Fibroblast of lung (primary cell): ENCODE data around the gene RPL6. TPM values are rescaled to one million over a fixed set of nuclear protein-coding genes. Genes with fewer than 3 reads are reported as not detected.

Experiments
- DNase-seq, 2 donors: peaks; one replicate each; pipeline versions ENCODE4 v3.0.0 to v3.0.0-alpha.2; 2010; ENCODE audit warnings: low read depth in 2 of 2
- H2AFZ ChIP-seq: 2 replicates; pipeline ENCODE4 v1.5.1; 2012; ENCODE audit warnings: low read length, control low read depth, inconsistent platforms
- H3K27ac ChIP-seq: 2 replicates; pipeline ENCODE4 v1.5.1; 2011; ENCODE audit warnings: low read length, control low read depth; ENCODE audit not compliant: insufficient read depth
- H3K27me3 ChIP-seq: 2 replicates; pipeline ENCODE4 v1.5.1; 2011; ENCODE audit warnings: mild to moderate bottlenecking, low read length; ENCODE audit not compliant: control insufficient read depth, insufficient read depth
- H3K36me3 ChIP-seq: 2 replicates; pipeline ENCODE4 v1.5.1; 2011; ENCODE audit warnings: low read length; ENCODE audit not compliant: control insufficient read depth, insufficient read depth
- H3K4me1 ChIP-seq: 2 replicates; pipeline ENCODE4 v1.5.1; 2011; ENCODE audit warnings: low read length; ENCODE audit not compliant: control insufficient read depth, insufficient read depth; ENCODE audit errors: extremely low read depth
- H3K4me2 ChIP-seq: 2 replicates; pipeline ENCODE4 v1.5.1; 2011; ENCODE audit warnings: low read length, control low read depth; ENCODE audit not compliant: insufficient read depth; ENCODE audit errors: extremely low read depth
- H3K4me3 ChIP-seq, 4 experiments: fragments of 200-600 bp in 1 of 4; sonication (generic) in 1 of 4; replicated peaks in 1 of 4; 2 replicates each; pipeline ENCODE4 v1.5.1; 2011 to 2016; ENCODE audit warnings: low read length in 4 of 4, low read depth in 3 of 4, mild to moderate bottlenecking in 3 of 4, control low read depth in 2 of 4, inconsistent platforms in 1 of 4, mixed read lengths in 1 of 4; ENCODE audit not compliant: insufficient read depth in 1 of 4; ENCODE audit errors: control extremely low read depth in 1 of 4
- H3K79me2 ChIP-seq: 2 replicates; pipeline ENCODE4 v1.5.1; 2012; ENCODE audit warnings: mild to moderate bottlenecking, low read length, inconsistent platforms; ENCODE audit not compliant: control insufficient read depth, insufficient read depth
- H3K9ac ChIP-seq: 2 replicates; pipeline ENCODE4 v1.5.1; 2011; ENCODE audit warnings: mild to moderate bottlenecking, low read length, control low read depth; ENCODE audit not compliant: insufficient read depth
- H3K9me3 ChIP-seq: 2 replicates; pipeline ENCODE4 v1.5.1; 2012; ENCODE audit warnings: low read depth, low read length; ENCODE audit not compliant: control insufficient read depth, insufficient read depth
- H4K20me1 ChIP-seq: 2 replicates; pipeline ENCODE4 v1.5.1; 2011; ENCODE audit warnings: low read length; ENCODE audit not compliant: control insufficient read depth, insufficient read depth; ENCODE audit errors: extremely low read depth
- CTCF ChIP-seq, 2 donors: IDR thresholded peaks in 1 of 2; conservative IDR thresholded peaks in 1 of 2; 1 replicate in 1 of 2; 2 replicates in 1 of 2; pipeline ENCODE4 v1.5.1; 2011 to 2012; ENCODE audit warnings: low read length in 2 of 2, control low read depth in 1 of 2, inconsistent platforms in 1 of 2, low read depth in 1 of 2, mild to moderate bottlenecking in 1 of 2
- EZH2 ChIP-seq: IDR thresholded peaks from 2 replicates; pipeline ENCODE4 v1.5.1; 2012; ENCODE audit warnings: low read length, control low read depth, mild to moderate bottlenecking; ENCODE audit errors: missing control alignments
- polyA plus RNA-seq, 2 donors: library from polyadenylated mRNA; depleted of rRNA in 1 of 2; stranded (reverse) in 1 of 2; unstranded in 1 of 2; fragments of >200 nt; gene quantifications; 2 replicates each; pipeline ENCODE4 v1.2.1, GENCODE V29; 2011 to 2012; ENCODE audit warnings: missing spikeins in 1 of 2
- total RNA-seq: library from RNA; depleted of rRNA; stranded (reverse); fragments of >200 nt; gene quantifications from 2 replicates; pipeline ENCODE4 v1.2.1, GENCODE V29; 2014

The RPL6 gene
- total and polyA plus RNA-seq, 2 donors (not counting 1 experiment from before 2014, with no cell fraction given), result 679 to 2,040 TPM

- H3K4me1 ChIP-seq, result no peaks in the 10 kb centered on the region
- no peaks in the 10 kb centered on the region for H3K27me3 ChIP-seq
- H3K9ac ChIP-seq, result no peak overlapping the region
- TF ChIP-seq CTCF (conservative IDR thresholded peaks at IDR 0.05 in 1 of 2, IDR thresholded peaks at IDR 0.05 in 1 of 2; ENCODE audit: low read depth in 1 of 2, low read length in 2 of 2), result no peak
- no peak for TF ChIP-seq EZH2
- H3K4me2 ChIP-seq, result no peak overlapping the region
- DNase-seq, result no peak
- peaks cover 56% of the 10 kb centered on the region for H3K79me2 ChIP-seq
- H4K20me1 ChIP-seq, result no peaks in the 10 kb centered on the region
- H2AFZ ChIP-seq, result no peak overlapping the region
- H3K27ac ChIP-seq, result no peak overlapping the region
- no peaks in the 10 kb centered on the region for H3K36me3 ChIP-seq
- H3K9me3 ChIP-seq, result no peaks in the 10 kb centered on the region
- no peak overlapping the region for H3K4me3 ChIP-seq
These were observed 22.6 kb upstream of the RPL6 start for GRCh38 chr12:112431965-112432364.

GRCh38 chr12:112430929-112431328 is 21.5 kb upstream of the RPL6 start:
- Histone ChIP-seq H3K4me3 (no peak overlapping the region), H2AFZ (no peak overlapping the region), H3K27me3 (no peaks in the 10 kb centered on the region), H3K9ac (no peak overlapping the region), H4K20me1 (no peaks in the 10 kb centered on the region), H3K36me3 (no peaks in the 10 kb centered on the region), H3K4me1 (no peaks in the 10 kb centered on the region), H3K79me2 (peaks cover 61% of the 10 kb centered on the region), H3K4me2 (no peak overlapping the region), H3K27ac (no peak overlapping the region), H3K9me3 (no peaks in the 10 kb centered on the region)
- TF ChIP-seq EZH2, result no peak
- TF ChIP-seq CTCF (conservative IDR thresholded peaks at IDR 0.05 in 1 of 2, IDR thresholded peaks at IDR 0.05 in 1 of 2; ENCODE audit: low read depth in 1 of 2, low read length in 2 of 2), result no peak
- no peak for DNase-seq

GRCh38 chr12:112427760-112428159 is 18.4 kb upstream of the RPL6 start:
- no peak overlapping the region for H2AFZ ChIP-seq
- no peaks in the 10 kb centered on the region for H3K4me1 ChIP-seq
- H4K20me1 ChIP-seq, result no peaks in the 10 kb centered on the region
- DNase-seq, result no peak
- no peaks in the 10 kb centered on the region for H3K36me3 ChIP-seq
- H3K9me3 ChIP-seq, result no peaks in the 10 kb centered on the region
- no peak overlapping the region for H3K27ac ChIP-seq
- no peak overlapping the region for H3K9ac ChIP-seq
- peaks cover 77% of the 10 kb centered on the region for H3K79me2 ChIP-seq
- no peaks in the 10 kb centered on the region for H3K27me3 ChIP-seq
- no peak overlapping the region for H3K4me2 ChIP-seq
- TF ChIP-seq EZH2, result no peak
- TF ChIP-seq CTCF (conservative IDR thresholded peaks at IDR 0.05 in 1 of 2, IDR thresholded peaks at IDR 0.05 in 1 of 2; ENCODE audit: low read depth in 1 of 2, low read length in 2 of 2), result no peak
- no peak overlapping the region for H3K4me3 ChIP-seq
